Mononuclear cell (primary cell): Measurements from ENCODE around the gene CHI3L2. TPM values are rescaled to one million over a fixed set of nuclear protein-coding genes. Genes with fewer than 3 reads are reported as not detected.

Source experiments
- H3K27me3 ChIP-seq: 2 replicates; pipeline ENCODE4 v1.6.0; 2011; ENCODE audit warnings: low read length, control low read depth; ENCODE audit not compliant: insufficient read depth
- H3K4me1 ChIP-seq: 2 replicates; pipeline ENCODE4 v1.5.1; 2011; ENCODE audit warnings: mild to moderate bottlenecking, low read length, control low read depth; ENCODE audit not compliant: insufficient read depth
- H3K4me3 ChIP-seq: 2 replicates; pipeline ENCODE4 v1.5.1; 2011; ENCODE audit warnings: mild to moderate bottlenecking, low read length, moderate library complexity
- H3K9me3 ChIP-seq: 2 replicates; pipeline ENCODE4 v1.5.1; 2011; ENCODE audit warnings: low read depth, mild to moderate bottlenecking, control low read depth, low read length
- total RNA-seq: library from RNA; depleted of rRNA; stranded (reverse); fragments of >200 nt; gene quantifications from one replicate; pipeline ENCODE4 v1.2.3, GENCODE V29; 2012

Gene CHI3L2, protein sequence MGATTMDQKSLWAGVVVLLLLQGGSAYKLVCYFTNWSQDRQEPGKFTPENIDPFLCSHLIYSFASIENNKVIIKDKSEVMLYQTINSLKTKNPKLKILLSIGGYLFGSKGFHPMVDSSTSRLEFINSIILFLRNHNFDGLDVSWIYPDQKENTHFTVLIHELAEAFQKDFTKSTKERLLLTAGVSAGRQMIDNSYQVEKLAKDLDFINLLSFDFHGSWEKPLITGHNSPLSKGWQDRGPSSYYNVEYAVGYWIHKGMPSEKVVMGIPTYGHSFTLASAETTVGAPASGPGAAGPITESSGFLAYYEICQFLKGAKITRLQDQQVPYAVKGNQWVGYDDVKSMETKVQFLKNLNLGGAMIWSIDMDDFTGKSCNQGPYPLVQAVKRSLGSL
- 12.9 TPM for total RNA-seq

DNA sequence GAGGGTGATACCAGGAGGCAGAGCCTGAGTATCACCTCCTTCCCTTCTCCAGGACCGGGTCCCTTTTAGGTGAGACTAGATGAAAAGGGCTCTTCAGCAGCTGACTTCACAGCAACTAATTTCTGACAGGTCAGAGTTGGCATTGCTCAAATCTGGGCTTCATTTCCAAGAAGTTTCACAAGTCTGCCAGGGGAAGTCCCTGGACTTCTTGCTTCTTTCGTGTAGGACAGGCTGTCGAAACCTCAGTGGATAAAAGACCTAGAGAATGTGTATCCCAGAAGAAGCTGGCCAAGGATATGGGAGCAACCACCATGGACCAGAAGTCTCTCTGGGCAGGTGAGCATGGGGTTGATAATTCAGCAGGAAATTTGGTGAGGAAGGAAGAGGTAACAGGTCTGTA, at the start of gene CHI3L2:
TSS of gene CHI3L2 (plus strand) at position 280 of the 400 bp plus-strand sequence. CDS start at position 297, 17 bp downstream.
- Histone ChIP-seq H3K27me3 (no peaks in the 10 kb centered on the region), H3K4me1 (peaks cover 50% of the 10 kb centered on the region), H3K4me3 (no peak within 1 kb of the TSS), H3K9me3 (no peaks in the 10 kb centered on the region)

DNA sequence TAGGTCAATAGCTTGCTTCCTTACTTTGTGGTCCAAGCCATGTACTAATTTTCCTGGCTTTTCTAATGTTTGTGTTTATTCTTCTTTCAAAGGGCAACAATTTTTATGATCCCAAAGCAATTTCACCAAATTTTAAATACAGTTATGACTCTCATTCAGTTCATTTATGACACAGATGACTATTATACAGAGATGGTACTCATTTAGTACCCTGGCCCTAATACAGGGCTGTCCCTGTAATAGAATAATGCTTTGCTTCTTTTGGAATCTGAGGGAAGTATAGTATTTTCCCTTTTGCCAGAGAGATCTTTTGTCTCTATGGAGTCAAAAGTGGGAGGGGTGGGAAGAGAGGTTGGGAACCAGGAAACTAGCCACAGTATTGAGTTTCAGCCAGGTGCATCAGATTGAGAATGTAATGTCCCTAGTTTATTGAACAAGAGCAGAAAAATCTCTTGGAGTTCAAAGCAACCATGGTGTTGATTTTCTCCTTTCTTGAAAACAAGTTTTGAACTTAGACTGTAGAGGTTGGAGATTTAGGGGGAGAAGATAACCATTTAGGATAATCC, 47.5 kb upstream of the CHI3L2 start:
- Histone ChIP-seq H3K9me3 (no peaks in the 10 kb centered on the region), H3K27me3 (no peaks in the 10 kb centered on the region), H3K4me1 (peaks cover 14% of the 10 kb centered on the region), H3K4me3 (no peak overlapping the region)

DNA sequence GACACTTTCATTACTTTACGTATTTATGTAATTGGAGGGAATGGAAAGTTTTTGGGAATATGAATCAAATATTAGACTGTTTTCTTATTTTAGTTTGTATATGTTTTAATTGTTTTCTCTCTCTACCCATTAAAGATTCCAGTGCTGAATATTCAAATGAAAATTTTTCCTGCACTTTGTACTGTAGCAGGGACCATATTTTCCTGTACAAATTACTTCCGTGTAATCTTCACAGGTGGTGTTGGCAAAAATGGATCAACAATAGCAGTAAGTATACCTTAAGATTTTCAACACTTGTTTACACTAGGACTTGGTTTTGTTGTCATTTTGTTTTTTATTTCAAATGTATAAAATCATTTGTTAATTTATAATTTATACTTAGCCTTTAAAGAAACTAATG, 45.5 kb upstream of the CHI3L2 start:
- no peaks in the 10 kb centered on the region for H3K9me3 ChIP-seq
- no peak overlapping the region for H3K4me3 ChIP-seq
- H3K4me1 ChIP-seq: peaks cover 34% of the 10 kb centered on the region
- no peaks in the 10 kb centered on the region for H3K27me3 ChIP-seq

DNA sequence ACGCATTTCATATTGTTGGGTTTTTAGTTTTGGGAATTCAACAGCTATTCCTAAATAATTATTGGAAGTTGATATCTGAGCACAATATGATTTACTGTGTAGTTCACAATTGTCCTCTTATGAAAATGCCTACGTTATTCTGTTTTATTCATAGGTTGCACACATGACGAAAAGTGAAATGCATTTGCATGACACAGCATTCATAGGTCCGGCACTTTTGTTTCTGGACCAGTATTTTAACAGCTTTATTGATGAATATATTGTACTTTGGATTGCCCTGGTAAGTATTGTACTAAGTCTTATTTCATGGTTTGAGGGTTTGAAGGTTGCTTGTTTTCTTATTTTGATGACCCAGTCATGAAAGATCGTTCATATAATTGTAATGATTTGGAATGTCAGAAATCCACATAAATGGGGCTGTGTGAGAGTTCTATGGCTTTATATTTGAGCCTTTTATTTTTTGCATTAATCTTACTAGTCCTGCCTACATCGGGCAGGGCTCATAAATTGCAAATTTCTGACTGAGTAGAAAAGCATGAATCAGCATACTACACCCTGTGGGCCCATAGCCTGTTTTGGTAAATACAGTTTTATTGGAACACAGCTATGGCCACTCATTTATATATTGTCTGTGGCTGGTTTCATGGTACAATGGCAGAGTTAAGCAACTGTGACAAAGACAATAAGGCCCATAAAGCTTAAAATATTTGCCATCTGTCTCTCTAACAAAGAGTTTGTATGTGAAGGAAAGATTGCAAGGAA, 44.0 kb upstream of the CHI3L2 start:
- Histone ChIP-seq H3K9me3 (no peaks in the 10 kb centered on the region), H3K27me3 (no peaks in the 10 kb centered on the region), H3K4me1 (peaks cover 46% of the 10 kb centered on the region), H3K4me3 (no peak overlapping the region)

DNA sequence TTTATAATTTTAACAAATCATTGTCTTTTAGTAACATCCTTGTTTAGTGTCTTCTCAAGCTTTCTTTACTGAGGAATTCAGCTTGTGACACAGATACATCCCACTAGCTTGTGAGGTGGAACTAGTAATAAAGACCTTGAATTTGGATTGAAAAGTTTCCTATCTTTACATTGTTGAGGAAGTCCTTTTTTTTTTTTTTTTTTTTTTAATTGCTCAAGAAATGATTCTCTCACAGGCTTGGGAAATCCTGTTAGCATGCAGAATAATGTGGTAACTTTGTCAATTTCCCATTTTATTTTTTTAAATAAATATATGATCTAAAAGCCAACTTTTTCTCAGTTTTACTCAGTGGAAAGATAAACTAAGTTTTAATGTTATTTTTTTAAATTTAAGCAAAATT, 42.9 kb upstream of the CHI3L2 start:
- Histone ChIP-seq H3K4me1 (peaks cover 57% of the 10 kb centered on the region), H3K27me3 (no peaks in the 10 kb centered on the region), H3K9me3 (no peaks in the 10 kb centered on the region), H3K4me3 (no peak overlapping the region)

DNA sequence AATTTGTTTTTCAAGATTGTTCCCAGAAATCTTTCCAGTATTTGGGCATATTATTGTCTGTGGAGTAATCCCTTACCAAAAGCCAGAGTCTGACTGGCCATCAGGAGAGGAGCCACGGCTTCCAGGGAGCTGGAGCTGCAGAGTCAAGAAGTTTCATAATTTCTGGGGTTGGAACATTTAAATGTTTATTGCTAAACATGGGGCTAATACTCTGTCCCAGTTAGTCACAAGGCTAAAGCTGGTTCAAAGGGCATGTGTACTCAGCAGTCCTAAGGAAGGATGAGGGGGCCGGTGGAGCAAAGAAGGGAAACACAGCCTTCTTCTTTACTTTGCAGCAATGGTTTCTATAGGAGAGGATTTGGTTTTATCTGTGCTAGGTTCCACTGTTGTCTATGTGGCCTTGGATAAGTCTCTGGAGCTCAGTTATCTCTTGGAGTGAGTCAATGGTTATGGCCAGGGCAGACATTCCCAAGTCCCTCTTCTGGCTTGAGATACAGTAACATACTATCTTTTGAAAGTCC, 36.5 kb upstream of the CHI3L2 start:
- Histone ChIP-seq H3K9me3 (no peaks in the 10 kb centered on the region), H3K4me1 (peaks cover 97% of the 10 kb centered on the region), H3K4me3 (no peak overlapping the region), H3K27me3 (no peaks in the 10 kb centered on the region)

DNA sequence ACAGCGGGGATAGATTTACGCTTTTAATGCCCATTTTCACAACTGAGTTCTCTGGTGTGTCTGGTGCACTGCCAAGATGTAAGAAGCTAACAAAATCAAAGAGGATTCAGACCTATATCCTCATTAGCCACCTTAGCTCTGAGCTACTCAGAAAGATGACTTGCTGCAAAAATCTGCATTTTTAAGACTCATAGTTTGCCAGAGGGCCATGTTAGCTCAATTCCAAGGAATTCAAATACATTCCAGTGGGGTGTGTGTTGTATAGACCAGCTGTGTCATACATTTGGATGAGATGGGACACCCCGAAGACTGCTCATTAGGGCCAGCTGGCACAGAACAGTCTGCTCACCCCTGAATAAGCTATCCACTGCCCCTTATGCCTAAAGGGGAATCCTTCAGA, 36.0 kb upstream of the CHI3L2 start:
- peaks cover 97% of the 10 kb centered on the region for H3K4me1 ChIP-seq
- no peaks in the 10 kb centered on the region for H3K27me3 ChIP-seq
- no peaks in the 10 kb centered on the region for H3K9me3 ChIP-seq
- H3K4me3 ChIP-seq: no peak overlapping the region

DNA sequence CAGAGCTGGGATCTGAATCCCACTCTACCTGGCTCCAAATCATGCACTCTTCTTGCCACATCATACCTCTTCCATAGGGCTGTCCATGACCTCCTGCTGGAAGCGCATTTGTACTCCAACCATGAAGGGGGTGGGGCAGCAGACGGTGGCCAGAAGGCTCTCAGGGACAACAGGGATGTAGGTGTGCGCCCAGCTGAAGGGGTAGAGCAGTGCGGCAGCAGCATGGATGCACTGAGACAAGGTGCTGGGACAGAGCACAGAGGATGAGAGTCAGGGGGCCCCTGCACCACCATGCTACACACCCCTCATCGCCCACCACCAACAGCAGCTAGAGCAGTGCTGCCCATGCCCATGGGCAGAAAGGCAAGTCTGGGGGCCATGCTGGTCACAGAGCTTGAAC, 35.4 kb upstream of the CHI3L2 start:
- Histone ChIP-seq H3K9me3 (no peaks in the 10 kb centered on the region), H3K4me1 (peaks cover 97% of the 10 kb centered on the region), H3K4me3 (no peak overlapping the region), H3K27me3 (no peaks in the 10 kb centered on the region)

DNA sequence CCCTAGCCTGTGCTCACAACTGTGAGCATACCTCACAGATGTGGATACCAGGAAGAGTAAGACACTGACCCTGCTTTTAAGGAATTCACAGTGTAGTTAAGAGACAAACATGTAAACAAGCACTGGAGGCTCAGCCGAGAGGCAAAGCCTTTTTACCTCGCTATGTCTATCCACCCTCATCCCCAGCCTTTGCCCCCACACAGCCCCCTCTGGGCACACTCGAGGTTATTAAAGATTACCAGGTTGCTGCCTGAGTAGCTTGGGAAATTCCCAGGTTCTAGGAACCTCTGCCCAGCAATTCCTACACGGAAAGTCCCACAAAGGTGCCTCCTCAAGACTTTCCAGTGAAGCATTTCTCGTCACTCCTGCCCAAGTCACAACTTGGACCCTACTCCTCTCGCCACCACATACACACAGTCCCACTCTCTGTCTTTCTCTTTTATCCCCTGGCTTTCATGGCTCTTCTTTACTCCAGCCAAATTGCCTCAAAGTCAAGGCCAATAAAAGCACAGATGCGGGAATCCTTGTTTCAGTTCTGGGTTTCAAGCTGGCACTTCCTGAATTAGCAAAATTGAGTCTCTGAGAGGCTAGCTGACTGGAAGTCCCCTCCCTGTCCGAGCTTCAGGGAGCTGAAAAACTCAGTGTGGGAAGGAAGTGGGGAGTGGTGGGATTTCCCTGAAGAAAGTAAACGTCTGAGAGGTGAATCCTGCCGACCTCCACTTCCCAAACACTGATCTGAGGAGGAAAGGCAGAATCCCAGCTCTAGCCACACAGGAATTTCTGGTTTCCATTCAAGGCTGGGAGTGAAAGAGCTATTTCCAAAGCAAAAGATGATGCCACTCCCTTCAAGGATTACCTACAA, 34.6 kb upstream of the CHI3L2 start:
- Histone ChIP-seq H3K4me1 (peaks cover 99% of the 10 kb centered on the region), H3K27me3 (no peaks in the 10 kb centered on the region), H3K9me3 (no peaks in the 10 kb centered on the region), H3K4me3 (no peak overlapping the region)

DNA sequence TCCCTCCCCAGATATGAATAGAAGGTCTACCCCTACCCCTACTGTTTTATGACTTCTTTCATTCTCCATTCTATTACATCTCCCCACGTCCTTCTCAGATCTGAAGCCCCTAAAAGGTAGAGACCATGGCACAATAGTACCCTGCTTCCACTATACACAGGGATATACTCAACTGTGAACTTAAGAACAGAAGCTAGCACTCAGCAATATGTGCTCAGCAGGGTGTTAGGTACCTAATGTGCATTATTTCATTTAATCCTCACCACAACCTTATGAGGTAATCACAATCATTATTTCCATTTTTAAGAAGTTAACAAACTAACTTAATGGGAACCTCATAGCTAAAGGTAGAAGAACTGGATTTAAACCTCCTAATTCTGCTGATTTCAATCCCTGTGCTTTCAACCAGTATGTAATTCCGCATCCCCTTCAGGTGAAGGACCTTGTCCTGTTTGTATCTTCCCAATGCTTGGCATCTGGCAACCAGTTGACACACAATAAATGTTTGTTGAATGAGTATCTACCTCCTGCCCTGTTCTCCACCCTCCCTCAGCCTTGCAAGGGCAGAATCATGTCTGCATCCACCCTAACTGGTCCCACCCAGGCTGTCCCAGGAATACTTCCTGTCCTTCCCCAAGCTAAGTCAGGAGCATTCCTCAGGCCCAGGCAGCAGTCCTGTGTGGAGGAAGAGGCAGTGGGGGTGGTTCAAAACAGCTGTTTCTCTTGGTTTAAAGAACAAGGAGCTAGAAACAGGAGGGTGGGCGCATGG, 33.6 kb upstream of the CHI3L2 start:
- no peak overlapping the region for H3K4me3 ChIP-seq
- H3K4me1 ChIP-seq: peaks cover 100% of the 10 kb centered on the region
- H3K27me3 ChIP-seq: no peaks in the 10 kb centered on the region
- H3K9me3 ChIP-seq: no peaks in the 10 kb centered on the region

DNA sequence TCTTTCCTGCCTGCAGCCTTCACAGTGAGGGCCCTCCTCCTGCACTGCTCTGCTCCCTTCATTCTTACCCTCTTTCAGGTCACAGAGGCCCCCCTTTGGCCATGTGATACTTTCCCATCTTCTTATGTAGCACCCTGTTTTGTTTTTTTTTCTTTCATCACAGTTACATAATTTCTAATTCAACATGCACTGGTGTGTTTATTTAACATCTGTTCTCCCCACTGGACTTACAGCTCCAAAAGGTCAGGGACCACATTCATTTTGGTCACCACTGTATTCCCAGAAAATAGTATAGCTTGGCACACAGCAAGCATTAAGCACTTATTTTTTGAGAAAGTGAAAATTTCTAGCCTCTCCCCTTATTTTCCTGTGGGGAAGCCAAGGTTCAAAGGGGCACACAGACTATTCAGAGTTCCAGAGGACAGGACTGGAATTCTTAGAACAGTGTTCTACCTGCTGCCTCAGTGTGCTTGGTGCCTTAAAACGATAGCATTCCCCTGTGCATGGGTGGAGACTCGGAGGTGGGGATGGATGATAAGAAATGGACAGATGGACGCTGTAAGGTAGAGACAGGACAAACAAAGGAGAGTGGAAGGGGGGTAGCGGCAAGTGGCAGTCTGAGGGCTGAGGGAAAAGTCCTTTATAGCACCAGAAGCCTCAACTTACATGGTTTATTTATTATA, 32.4 kb upstream of the CHI3L2 start:
- H3K27me3 ChIP-seq: no peaks in the 10 kb centered on the region
- no peak overlapping the region for H3K4me3 ChIP-seq
- no peaks in the 10 kb centered on the region for H3K9me3 ChIP-seq
- H3K4me1 ChIP-seq: peaks cover 100% of the 10 kb centered on the region

DNA sequence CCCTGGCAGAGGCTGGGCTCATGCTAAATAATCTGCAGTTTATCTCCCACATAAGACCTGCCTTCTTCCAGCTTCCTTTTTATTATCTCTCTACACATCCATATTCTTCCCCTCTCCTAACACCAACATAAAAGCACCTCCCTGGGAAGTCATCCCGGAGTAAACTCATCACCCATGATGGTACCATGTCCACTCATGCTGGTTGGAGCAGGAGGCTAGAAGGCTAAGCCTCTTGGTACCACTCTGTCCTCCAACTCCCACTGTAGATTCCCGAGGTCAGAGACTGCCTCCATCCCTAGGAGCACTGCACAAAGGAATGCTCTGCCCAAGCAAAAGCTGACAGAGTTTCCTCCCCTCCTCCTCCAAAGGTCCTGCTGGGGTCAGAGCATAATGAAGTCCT, 31.3 kb upstream of the CHI3L2 start:
- Histone ChIP-seq H3K9me3 (no peaks in the 10 kb centered on the region), H3K4me1 (peaks cover 100% of the 10 kb centered on the region), H3K4me3 (peak overlapping the region; percentile 12), H3K27me3 (no peaks in the 10 kb centered on the region)

DNA sequence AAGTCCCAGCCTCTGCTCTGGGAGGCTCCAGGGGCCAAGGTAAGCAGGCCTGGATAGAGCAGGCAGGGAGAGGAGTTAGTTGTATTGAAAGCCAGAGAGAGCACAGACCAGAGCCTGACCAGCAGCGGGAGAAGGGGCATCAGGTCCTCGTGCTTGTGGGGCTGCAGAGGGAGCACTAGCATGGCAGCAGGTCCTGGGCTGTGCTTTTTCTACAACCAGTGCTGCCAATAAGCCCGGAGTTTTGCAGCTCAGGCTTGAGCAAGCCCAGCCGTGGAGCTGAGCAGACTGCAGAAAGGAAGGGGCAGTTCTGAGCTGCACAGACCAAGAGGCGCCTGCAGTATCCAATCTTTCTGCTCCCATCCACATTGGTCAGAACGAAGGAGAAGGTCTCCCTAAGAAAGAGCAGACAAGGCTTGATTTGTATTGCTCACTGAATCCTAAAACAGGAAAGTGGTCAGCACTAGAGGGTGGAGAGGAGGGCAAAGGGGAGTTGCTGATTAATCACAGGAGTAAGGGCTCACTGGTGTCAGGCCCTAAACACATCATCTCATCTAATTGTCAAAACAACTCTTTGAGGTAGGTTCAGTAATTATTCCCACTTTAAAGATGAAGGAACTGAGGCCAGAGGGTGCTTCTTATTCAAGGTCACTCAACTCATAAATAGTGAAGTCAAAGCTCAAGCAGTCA, 29.8 kb upstream of the CHI3L2 start:
- peak overlapping the region; percentile 55 for H3K4me3 ChIP-seq
- H3K4me1 ChIP-seq: peaks cover 100% of the 10 kb centered on the region
- no peaks in the 10 kb centered on the region for H3K9me3 ChIP-seq

More for the DNA sequence above, 29.8 kb upstream of the CHI3L2 start:
- H3K27me3 ChIP-seq: no peaks in the 10 kb centered on the region
